ENCODE measurements around the gene PCED1A.

The PCED1A gene

GRCh38 chr20:2872459-2873009 is 32.1 kb upstream of the PCED1A start:
- Histone ChIP-seq H3K4me3 (ENCODE audit: insufficient read length, low read depth) (peak overlapping the region; percentile 76), H3K36me3 (ENCODE audit: insufficient read depth, insufficient read length, low read length) (peaks cover 7% of the 10 kb centered on the region), H3K4me1 (ENCODE audit: insufficient read depth, insufficient read length) (peaks cover 3% of the 10 kb centered on the region), H3K9ac (ENCODE audit: insufficient read length, low read depth) (peak overlapping the region; percentile 78), H3K27me3 (ENCODE audit: insufficient read depth, insufficient read length) (peaks cover 23% of the 10 kb centered on the region), H3K9me3 (ENCODE audit: insufficient read depth, low read length) (no peaks in the 10 kb centered on the region)
- TF ChIP-seq SUZ12 (IDR thresholded peaks at IDR 0.05; ENCODE audit: extremely low read depth, insufficient read depth, insufficient read length), result no peak
- TF ChIP-seq ZNF274 (IDR thresholded peaks at IDR 0.05; ENCODE audit: low read depth, low read length), result no peak
- TF ChIP-seq YY1 (IDR thresholded peaks at IDR 0.05; ENCODE audit: insufficient read depth, insufficient read length), result no peak
- DNase-seq (ENCODE audit: low read depth, low spot score), result no peak

DNA sequence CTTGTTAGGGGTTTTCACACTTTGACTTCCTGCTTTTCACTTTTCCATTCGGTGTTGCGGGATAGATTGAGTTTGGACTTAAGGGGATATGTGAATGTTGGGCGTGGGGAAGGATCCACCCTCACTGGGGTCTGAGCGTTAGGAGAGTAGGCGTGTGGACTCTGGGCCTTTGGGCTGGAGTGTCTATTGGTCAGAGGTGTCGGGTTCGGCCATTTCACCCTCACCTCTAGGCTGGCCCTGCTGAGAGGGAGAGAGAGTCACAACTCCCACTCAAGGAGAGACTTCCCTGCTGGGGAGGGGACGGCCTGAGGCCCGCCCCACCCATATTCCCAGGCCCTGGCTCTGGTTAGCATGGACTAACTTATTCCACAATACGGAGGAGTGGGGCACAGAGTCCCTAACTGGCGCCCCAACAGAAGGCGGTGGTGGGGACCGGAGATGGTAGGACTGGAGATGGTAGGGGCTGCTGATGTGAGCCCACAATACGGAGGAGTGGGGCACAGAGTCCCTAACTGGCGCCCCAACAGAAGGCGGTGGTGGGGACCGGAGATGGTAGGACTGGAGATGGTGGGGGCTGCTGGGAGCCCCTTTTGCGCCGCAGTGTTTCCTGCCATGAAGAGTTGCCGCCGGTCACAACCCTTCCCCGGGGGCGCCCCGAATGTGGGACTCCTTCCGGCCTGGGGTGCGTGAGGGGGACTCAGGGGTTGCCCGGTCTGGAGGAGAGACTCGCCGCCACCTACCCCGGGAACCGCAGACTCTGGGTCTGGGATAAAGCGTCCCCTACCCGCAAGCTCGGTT is 31.4 kb upstream of the PCED1A start:
- no peak for TF ChIP-seq YY1 (IDR thresholded peaks at IDR 0.05; ENCODE audit: insufficient read depth, insufficient read length)
- TF ChIP-seq SUZ12 (IDR thresholded peaks at IDR 0.05; ENCODE audit: extremely low read depth, insufficient read depth, insufficient read length), result no peak
- no peak for TF ChIP-seq ZNF274 (IDR thresholded peaks at IDR 0.05; ENCODE audit: low read depth, low read length)
- peak overlapping the region; percentile 76 for H3K4me3 ChIP-seq (ENCODE audit: insufficient read length, low read depth)
- peaks cover 23% of the 10 kb centered on the region for H3K27me3 ChIP-seq (ENCODE audit: insufficient read depth, insufficient read length)
- peaks cover 9% of the 10 kb centered on the region for H3K36me3 ChIP-seq (ENCODE audit: insufficient read depth, insufficient read length, low read length)
- DNase-seq (ENCODE audit: low read depth, low spot score), result no peak
- H3K4me1 ChIP-seq (ENCODE audit: insufficient read depth, insufficient read length), result peaks cover 3% of the 10 kb centered on the region
- H3K9ac ChIP-seq (ENCODE audit: insufficient read length, low read depth), result peak overlapping the region; percentile 78
- H3K9me3 ChIP-seq (ENCODE audit: insufficient read depth, low read length), result no peaks in the 10 kb centered on the region

DNA sequence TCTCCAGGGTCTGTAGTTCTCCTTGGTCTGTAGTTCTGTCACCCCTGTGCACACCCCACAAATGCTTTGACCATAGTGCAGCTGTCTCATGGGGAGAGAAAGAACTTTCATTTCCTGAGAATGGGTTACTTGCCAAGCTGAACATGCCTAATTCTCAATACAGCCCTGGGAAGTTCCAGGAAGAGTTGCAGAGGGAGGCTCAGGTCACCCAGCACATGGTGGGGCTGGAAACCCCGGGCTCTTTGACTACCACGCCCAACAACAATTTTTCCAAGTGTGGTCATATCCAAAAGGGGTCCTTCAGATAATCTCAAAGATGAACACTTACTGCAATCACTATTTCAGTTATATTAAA is 30.6 kb upstream of the PCED1A start:
- Histone ChIP-seq H3K9ac (ENCODE audit: insufficient read length, low read depth) (no peak overlapping the region), H3K4me1 (ENCODE audit: insufficient read depth, insufficient read length) (peaks cover 3% of the 10 kb centered on the region), H3K36me3 (ENCODE audit: insufficient read depth, insufficient read length, low read length) (peaks cover 16% of the 10 kb centered on the region), H3K4me3 (ENCODE audit: insufficient read length, low read depth) (no peak overlapping the region), H3K27me3 (ENCODE audit: insufficient read depth, insufficient read length) (peaks cover 23% of the 10 kb centered on the region), H3K9me3 (ENCODE audit: insufficient read depth, low read length) (no peaks in the 10 kb centered on the region)
- no peak for DNase-seq (ENCODE audit: low read depth, low spot score)
- no peak for TF ChIP-seq SUZ12 (IDR thresholded peaks at IDR 0.05; ENCODE audit: extremely low read depth, insufficient read depth, insufficient read length)
- TF ChIP-seq YY1 (IDR thresholded peaks at IDR 0.05; ENCODE audit: insufficient read depth, insufficient read length), result no peak

DNA sequence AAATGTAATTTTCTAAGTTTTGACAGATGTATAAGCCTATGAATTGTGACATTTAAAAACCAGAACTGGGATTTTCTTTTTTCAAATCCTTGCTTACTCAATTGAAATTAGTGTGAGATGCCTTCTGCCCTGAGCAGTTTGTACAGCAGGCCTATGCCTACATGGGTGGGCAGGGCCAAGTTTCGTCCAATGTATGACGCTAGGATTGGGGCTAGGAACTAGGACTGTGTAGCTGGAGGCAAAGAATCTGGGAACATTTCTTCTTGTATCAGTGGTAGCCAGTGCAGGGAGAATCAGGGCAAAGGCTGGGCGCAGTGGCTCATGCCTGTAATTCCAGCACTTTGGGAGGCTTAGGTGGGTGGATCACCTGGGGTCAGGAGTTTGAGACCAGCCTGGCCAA is 28.9 kb upstream of the PCED1A start:
- no peak for TF ChIP-seq YY1 (IDR thresholded peaks at IDR 0.05; ENCODE audit: insufficient read depth, insufficient read length)
- no peak for TF ChIP-seq SUZ12 (IDR thresholded peaks at IDR 0.05; ENCODE audit: extremely low read depth, insufficient read depth, insufficient read length)
- no peak for TF ChIP-seq ZNF274 (IDR thresholded peaks at IDR 0.05; ENCODE audit: low read depth, low read length)
- no peak for DNase-seq (ENCODE audit: low read depth, low spot score)
- no peak overlapping the region for H3K9ac ChIP-seq (ENCODE audit: insufficient read length, low read depth)
- no peaks in the 10 kb centered on the region for H3K9me3 ChIP-seq (ENCODE audit: insufficient read depth, low read length)
- H3K4me3 ChIP-seq (ENCODE audit: insufficient read length, low read depth), result no peak overlapping the region
- peaks cover 3% of the 10 kb centered on the region for H3K4me1 ChIP-seq (ENCODE audit: insufficient read depth, insufficient read length)
- H3K36me3 ChIP-seq (ENCODE audit: insufficient read depth, insufficient read length, low read length), result peaks cover 25% of the 10 kb centered on the region
- peaks cover 23% of the 10 kb centered on the region for H3K27me3 ChIP-seq (ENCODE audit: insufficient read depth, insufficient read length)

GRCh38 chr20:2867081-2867864 is 26.8 kb upstream of the PCED1A start:
- H3K9ac ChIP-seq (ENCODE audit: insufficient read length, low read depth), result no peak overlapping the region
- peaks cover 39% of the 10 kb centered on the region for H3K36me3 ChIP-seq (ENCODE audit: insufficient read depth, insufficient read length, low read length)
- peaks cover 3% of the 10 kb centered on the region for H3K4me1 ChIP-seq (ENCODE audit: insufficient read depth, insufficient read length)
- peaks cover 15% of the 10 kb centered on the region for H3K27me3 ChIP-seq (ENCODE audit: insufficient read depth, insufficient read length)
- H3K4me3 ChIP-seq (ENCODE audit: insufficient read length, low read depth), result no peak overlapping the region
- H3K9me3 ChIP-seq (ENCODE audit: insufficient read depth, low read length), result no peaks in the 10 kb centered on the region
- no peak for TF ChIP-seq SUZ12 (IDR thresholded peaks at IDR 0.05; ENCODE audit: extremely low read depth, insufficient read depth, insufficient read length)
- no peak for TF ChIP-seq ZNF274 (IDR thresholded peaks at IDR 0.05; ENCODE audit: low read depth, low read length)
- no peak for TF ChIP-seq YY1 (IDR thresholded peaks at IDR 0.05; ENCODE audit: insufficient read depth, insufficient read length)
- no peak for DNase-seq (ENCODE audit: low read depth, low spot score)

GRCh38 chr20:2866236-2866635 is 25.8 kb upstream of the PCED1A start:
- peaks cover 49% of the 10 kb centered on the region for H3K36me3 ChIP-seq (ENCODE audit: insufficient read depth, insufficient read length, low read length)

DNA sequence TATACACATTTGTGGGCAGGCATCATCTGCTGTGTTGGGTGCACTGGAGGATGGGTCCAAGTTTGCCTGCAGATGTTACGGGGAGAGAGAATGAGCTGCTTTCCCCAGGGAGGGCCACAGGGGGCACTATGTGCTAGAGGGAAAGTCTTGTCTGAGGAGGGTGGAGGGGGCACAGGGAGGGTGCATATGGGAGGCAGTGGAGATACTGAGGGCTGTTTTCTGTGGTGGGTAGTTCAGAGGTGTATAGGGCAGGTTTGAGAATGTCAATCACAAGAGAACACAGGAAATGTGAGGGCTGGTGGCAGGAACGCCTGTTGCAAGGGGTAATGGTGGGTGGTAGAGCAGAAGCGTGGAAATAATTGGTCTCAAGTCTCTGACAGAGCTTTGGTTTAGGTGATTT is 25.2 kb upstream of the PCED1A start:
- H3K36me3 ChIP-seq (ENCODE audit: insufficient read depth, insufficient read length, low read length), result peaks cover 55% of the 10 kb centered on the region
- DNase-seq (ENCODE audit: low read depth, low spot score), result no peak
- H3K4me3 ChIP-seq (ENCODE audit: insufficient read length, low read depth), result no peak overlapping the region
- no peak overlapping the region for H3K9ac ChIP-seq (ENCODE audit: insufficient read length, low read depth)
- no peaks in the 10 kb centered on the region for H3K9me3 ChIP-seq (ENCODE audit: insufficient read depth, low read length)
- TF ChIP-seq YY1 (IDR thresholded peaks at IDR 0.05; ENCODE audit: insufficient read depth, insufficient read length) (no peak), SUZ12 (IDR thresholded peaks at IDR 0.05; ENCODE audit: extremely low read depth, insufficient read depth, insufficient read length) (no peak), ZNF274 (IDR thresholded peaks at IDR 0.05; ENCODE audit: low read depth, low read length) (no peak)
- H3K27me3 ChIP-seq (ENCODE audit: insufficient read depth, insufficient read length), result no peaks in the 10 kb centered on the region
- H3K4me1 ChIP-seq (ENCODE audit: insufficient read depth, insufficient read length), result no peaks in the 10 kb centered on the region

More at GRCh38 chr20:2866236-2866635, 25.8 kb upstream of the PCED1A start:
- no peaks in the 10 kb centered on the region for H3K9me3 ChIP-seq (ENCODE audit: insufficient read depth, low read length)
- H3K27me3 ChIP-seq (ENCODE audit: insufficient read depth, insufficient read length), result peaks cover 5% of the 10 kb centered on the region
- no peaks in the 10 kb centered on the region for H3K4me1 ChIP-seq (ENCODE audit: insufficient read depth, insufficient read length)
- no peak overlapping the region for H3K4me3 ChIP-seq (ENCODE audit: insufficient read length, low read depth)
- no peak for DNase-seq (ENCODE audit: low read depth, low spot score)
- H3K9ac ChIP-seq (ENCODE audit: insufficient read length, low read depth), result no peak overlapping the region
- TF ChIP-seq YY1 (IDR thresholded peaks at IDR 0.05; ENCODE audit: insufficient read depth, insufficient read length) (no peak), SUZ12 (IDR thresholded peaks at IDR 0.05; ENCODE audit: extremely low read depth, insufficient read depth, insufficient read length) (no peak), ZNF274 (IDR thresholded peaks at IDR 0.05; ENCODE audit: low read depth, low read length) (no peak)

Data from NT2/D1 (cell line).